Measurements from ENCODE around the gene LDB2.

- no peak for TF ChIP-seq CTCF (IDR thresholded peaks at IDR 0.05; ENCODE audit: insufficient read depth, low read depth, low read length)
- TF ChIP-seq EZH2 (IDR thresholded peaks at IDR 0.05; ENCODE audit: insufficient read depth, low read length), result no peak
These were observed 206.4 kb downstream of the LDB2 start for GRCh38 chr4:16692046-16692445.

Data from astrocyte (in vitro differentiated cells and primary cell).